GM12891 (cell line): ENCODE data around the gene PPP1R27.
A peak's percentile ranks its signal among the peaks of the same experiment; 100 is the strongest.

ENCODE experiments used
- POLR2A ChIP-seq: IDR thresholded peaks from 2 replicates; pipeline ENCODE4 v1.6.1; 2011; ENCODE audit warnings: low read depth, low read length, control low read depth
- POLR2AphosphoS5 ChIP-seq: IDR thresholded peaks from 2 replicates; pipeline ENCODE4 v1.6.1; 2011; ENCODE audit warnings: low read depth, low read length, control low read depth
- POU2F2 ChIP-seq: IDR thresholded peaks from 2 replicates; pipeline ENCODE4 v1.6.1; 2011; ENCODE audit warnings: low read depth, mild to moderate bottlenecking, control low read depth, low read length, moderate library complexity
- TAF1 ChIP-seq: IDR thresholded peaks from 2 replicates; pipeline ENCODE4 v1.6.1; 2011; ENCODE audit warnings: low read depth, low read length, control low read depth

GRCh38 chr17:81865358-81865732 lies 30.5 kb upstream of the PPP1R27 start:
- peak; percentile 15; the same call in 1 of the 2 replicates for TF ChIP-seq POLR2AphosphoS5
- no peak for TF ChIP-seq TAF1
- TF ChIP-seq POLR2A: no peak
- TF ChIP-seq POU2F2: no peak; the same call in 1 of the 2 replicates
